COLO668 (cell line): ENCODE data around the gene TRUB1.
"Not testable (repeated sequence)": the region's sequence is repeated elsewhere in the genome, so short reads cannot be mapped to it uniquely, and the experiment has no call there.

Experiments used
- DNase-seq: peaks from one replicate; lab custom pipeline; 2025; ENCODE audit not compliant: unreplicated experiment; lab: John Stamatoyannopoulos, UW

The TRUB1 gene

DNA sequence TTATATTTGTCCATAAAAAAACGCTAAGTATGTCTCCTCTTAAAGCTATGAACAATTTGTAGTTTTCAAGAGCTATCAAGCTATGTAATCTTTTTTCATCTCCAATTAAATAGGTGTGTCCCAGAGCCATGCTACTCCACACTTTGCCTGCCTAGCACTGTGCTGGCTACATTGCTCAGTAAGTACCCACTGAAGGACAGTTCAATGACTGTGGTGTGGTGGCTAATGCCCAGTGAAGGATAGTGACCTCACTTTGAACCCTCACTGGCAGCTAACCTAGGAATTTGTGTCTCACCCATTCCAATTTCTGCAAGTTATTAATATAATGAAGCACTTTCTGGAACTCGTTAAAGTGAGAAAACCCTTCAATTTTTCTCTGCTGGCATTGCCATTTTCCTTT is 14.4 kb upstream of the TRUB1 start:
- no peak for DNase-seq

DNA sequence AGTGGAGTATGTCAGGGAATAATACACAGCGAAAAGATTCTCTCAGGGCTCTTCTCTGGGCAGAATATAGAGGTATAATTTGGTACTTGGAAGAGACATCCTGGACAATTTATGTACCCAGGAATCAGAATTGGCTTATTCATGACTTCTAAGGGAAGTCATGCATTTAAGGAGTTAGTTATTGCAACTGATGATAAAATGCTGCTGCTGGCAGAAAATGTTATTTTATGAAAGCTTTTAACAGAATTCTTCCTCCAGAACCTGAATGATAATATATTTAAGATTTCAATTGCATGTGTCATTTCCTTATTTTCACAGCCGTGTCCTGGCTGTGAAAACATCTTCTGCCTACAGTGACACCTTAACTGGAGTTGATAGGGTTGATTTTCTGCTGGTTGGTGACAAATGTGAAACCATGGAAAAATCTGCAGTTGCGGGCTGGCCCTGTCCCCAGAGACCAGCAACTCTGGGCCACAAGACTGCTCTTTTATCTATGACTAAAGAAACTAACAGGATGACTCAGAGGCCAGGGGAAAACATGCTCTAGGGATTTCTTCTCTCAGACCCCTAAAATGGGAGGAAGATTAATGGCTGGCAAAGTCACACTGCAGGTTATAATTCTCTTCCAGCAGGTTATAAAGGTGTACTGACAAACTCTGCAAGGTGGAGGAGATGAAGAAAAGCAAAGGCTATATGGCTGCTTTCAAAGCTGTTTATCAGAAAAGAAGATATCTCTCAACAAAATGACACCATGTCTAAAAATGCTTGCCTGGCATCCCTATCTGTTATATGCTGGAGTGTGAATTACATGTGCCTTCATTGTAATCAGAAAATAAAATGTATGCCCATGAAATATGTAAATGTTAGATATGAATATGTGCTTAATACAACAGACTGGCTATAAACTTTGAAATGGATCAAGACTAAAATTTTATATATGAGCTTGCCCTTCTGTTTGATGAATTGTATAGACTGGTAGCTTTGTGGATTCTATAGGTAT is 12.1 kb upstream of the TRUB1 start:
- DNase-seq: no peak

DNA sequence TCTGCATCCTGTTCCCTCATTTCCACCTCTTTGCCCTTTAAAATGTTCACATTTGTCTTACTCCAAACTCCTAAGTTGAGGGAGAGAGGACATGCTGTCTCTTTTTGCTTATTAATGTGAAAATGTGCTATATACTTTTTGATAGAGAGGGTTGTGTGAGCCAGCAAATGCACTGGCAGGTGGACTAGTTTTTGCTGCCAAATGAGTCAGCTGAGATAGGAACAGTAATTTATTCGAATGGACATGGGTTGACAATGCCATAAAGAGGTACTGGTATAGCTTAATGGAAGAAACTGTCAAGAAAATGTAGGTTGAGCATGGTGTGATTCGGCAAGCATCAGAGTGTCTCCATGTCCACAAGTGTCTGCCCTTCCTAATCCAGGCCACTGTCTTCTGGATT is 9.2 kb upstream of the TRUB1 start:
- DNase-seq: no peak

- DNase-seq: no peak
Observed at GRCh38 chr10:114930320-114930719, 7.7 kb upstream of the TRUB1 start.

- DNase-seq: no peak
Observed at GRCh38 chr10:114931072-114931679, 6.8 kb upstream of the TRUB1 start.

GRCh38 chr10:114932225-114932624 is 5.8 kb upstream of the TRUB1 start:
- no peak for DNase-seq

GRCh38 chr10:114932945-114933344 is 5.0 kb upstream of the TRUB1 start:
- no peak for DNase-seq

DNA sequence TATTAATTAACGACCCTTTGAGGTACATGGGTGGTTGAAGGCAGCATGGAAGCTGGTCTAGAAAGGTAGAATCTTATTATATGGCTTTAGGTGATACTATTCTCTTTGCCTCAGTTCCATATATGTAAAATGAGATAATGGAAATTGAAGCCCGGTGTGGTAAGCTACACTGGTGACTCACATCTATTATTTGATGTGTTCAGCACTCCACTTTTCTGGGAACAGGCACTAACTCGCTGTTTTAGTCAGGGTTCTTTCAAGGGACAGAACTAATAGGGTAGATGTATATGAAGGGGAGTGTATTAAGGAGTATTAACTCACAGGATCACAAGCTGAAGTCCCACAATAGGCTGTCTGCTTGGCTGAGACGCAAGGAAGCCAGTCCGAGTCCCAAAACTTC is 4.4 kb upstream of the TRUB1 start:
- DNase-seq: no peak

DNA sequence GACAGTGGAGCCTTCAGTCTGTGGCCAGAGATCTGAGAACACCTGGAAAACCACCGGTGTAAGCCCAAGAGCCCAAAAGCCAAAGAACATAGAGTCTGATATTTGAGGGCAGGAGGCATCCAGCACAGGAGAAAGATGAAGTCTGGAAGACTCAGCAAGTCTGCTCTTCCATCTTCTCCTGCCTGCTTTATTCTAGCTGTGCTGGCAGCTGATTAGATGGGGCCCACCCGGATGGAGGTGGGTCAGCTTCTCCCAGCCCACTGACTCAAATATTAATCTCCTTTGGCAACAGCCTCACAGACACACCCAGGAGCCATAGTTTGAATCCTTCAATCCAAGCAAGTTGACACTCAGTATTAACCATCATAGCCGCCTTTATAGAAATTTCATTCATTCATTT is 4.0 kb upstream of the TRUB1 start:
- DNase-seq: not testable (repeated sequence)

DNA sequence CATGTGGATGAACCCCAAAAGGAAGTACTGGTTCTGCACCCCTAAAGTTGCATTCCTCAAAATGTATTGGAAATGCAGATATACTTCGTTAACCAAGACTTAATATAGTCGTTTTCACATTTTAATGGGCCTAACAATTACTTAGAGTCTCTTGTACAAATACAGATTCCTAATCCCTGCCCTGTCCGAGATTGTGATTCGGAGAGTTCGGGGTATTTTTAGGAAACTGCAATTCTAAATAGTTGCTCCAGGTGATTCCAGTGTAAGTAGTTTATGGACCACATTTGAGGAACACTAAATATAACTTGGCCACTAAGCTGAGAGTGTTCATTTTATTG is 830 bp downstream of the TRUB1 start:
- no peak for DNase-seq

DNA sequence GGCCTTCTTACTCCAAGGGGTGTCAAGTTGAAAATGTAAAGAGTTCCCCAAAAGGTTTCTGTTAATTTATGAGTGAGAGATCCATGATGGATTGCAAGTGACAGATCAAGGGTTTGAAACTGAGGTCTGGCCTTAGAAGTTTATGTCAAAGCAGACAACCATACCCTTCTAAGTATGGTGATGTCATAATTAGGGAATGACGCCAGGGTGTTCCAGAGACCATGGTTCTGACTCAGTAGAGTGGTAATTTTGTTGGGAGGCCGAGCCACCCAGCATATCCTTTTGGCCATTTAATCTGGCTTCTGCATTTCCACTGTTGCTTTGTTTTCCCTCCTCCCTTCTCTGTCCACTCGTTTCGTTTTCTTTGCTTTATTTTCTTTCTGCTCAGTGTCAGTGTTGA is 2.7 kb downstream of the TRUB1 start:
- DNase-seq: no peak

GRCh38 chr10:114943000-114943399 is 5.0 kb downstream of the TRUB1 start:
- DNase-seq: no peak

GRCh38 chr10:114953047-114953446 is 15.1 kb downstream of the TRUB1 start:
- no peak for DNase-seq

DNA sequence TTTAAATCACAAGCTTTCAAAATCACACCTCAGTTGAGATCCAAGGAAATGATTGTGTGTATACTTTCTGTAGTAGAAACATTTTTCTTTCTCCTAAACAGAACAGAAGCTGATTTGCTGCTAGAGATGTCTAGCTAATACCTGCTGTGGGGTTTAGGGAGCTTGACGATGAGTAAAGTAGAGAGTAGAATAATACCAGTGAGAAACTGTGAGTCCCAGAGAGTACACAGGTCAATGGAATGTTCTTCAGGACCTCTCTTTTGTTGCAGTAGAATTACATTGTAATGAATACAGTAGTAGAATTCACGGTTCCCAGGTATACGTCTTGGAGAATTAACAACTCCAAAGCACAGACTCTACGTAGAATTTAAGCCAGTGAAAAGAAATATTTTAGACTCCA is 18.0 kb downstream of the TRUB1 start:
- DNase-seq: no peak

DNA sequence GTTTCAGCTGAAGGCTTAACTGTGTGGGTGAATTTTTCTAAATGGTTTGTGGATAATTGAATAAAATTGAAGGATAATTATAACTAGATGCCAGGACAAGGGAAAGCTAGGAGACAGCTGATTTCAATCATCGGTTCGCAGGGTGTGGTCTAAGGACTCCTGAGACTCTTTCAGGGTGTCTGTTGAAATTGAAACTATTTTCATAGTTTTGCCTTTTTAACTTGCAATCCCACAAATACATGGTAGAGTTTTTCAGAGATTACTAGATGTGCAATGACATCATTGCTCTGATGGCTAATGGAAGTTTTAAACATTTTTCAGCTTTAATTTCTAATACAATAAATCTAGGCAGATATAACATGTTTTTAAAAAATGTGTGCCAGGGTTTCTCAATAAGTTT is 18.5 kb downstream of the TRUB1 start:
- DNase-seq: no peak

DNA sequence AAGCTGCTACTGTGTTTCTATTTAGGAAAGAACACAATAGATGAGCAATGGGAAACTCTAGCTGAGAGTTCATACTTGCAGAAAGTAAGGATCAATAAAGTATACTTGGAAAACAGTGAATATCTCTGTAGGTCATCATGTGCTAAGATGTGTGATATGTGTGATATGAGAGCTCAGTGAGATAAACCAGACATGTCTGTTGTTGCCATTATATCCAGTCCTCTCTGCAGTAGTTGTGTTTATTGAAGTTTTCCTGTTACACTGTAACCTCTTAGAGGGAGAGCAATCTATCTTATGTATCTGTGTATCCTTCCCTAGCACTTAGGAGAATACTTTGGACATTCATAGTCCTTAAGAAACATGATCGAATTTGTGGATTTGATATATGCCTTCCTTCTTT is 19.1 kb downstream of the TRUB1 start:
- DNase-seq: no peak

DNA sequence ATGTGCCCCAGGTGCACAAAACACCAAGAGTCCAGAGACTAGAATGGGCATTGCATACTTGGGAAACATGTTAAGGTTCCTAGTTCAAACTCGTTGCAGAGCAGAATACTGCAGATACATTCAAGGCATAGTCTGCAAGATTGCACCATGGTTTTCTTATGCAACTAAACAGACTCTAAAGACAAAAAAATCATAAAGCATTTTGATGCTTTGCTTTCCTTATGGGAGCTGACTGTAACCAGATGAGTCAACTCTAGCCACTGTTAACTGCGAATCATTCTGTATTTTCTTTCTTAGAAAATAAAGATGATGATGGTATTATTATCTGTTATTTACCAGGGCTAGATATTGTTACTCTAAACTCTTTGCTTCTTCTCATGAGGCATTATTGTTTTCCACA is 19.7 kb downstream of the TRUB1 start:
- DNase-seq: no peak

DNA sequence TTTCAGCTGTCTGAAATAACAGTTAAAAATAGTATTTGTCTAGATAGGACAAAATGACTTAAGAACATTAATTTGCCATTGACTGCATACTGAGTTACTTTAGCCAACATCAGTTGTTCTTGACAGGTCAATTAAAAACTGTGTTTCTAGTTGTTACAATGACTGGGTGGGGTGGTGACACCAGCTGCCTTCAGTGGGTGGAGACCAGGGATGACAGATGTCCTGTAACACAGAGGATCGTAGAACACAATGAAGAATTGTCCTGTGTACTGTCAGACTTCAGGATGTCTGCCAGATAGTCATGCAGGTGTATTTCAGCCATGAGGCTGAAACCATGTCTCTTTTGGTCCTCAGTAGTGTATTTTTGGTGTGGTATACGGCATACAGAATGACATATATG is 24.4 kb downstream of the TRUB1 start:
- peak; percentile 7 for DNase-seq

GRCh38 chr10:114963908-114964307 is 25.9 kb downstream of the TRUB1 start:
- DNase-seq: no peak

DNA sequence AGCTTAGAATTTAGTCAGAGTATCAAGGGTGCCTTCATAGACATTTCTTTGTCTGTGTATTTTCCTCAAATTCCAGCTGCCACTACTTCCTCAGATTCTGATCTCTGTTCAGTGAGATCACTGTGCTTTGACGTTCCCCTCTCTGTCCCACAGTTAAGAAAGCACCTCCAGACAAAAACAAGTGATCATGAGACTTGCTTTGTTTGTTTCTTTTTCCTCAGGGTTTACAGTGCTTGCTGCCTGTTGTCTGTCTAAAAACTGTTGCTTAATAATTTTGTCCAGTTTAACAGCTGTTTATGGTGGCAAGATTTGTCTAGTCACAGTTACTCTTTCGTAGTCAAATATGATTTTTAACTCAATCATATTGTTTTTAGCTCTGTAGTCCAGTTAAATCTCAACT is 29.1 kb downstream of the TRUB1 start:
- DNase-seq: no peak

DNA sequence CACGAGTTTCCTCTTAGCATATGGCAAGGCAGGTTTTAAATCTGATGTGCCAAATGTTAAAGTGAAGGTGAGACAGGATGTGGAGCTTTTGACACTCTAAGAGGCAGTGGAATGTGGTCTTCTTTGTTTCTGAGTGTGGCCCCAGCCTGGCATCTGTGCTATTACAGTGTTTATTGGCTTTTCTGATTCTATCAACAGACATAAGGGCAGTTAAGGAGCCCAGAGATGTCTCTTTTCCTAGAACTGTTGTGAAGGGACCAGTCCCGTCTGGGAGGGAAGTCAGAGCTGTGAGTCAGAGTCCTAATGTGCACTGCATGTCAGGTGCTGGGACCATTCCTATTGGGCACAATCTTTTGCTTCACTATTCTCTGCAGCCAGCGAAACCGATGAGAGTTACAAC is 32.5 kb downstream of the TRUB1 start:
- DNase-seq: no peak

- DNase-seq: no peak
Observed at GRCh38 chr10:114973306-114973705, 35.3 kb downstream of the TRUB1 start.

DNA sequence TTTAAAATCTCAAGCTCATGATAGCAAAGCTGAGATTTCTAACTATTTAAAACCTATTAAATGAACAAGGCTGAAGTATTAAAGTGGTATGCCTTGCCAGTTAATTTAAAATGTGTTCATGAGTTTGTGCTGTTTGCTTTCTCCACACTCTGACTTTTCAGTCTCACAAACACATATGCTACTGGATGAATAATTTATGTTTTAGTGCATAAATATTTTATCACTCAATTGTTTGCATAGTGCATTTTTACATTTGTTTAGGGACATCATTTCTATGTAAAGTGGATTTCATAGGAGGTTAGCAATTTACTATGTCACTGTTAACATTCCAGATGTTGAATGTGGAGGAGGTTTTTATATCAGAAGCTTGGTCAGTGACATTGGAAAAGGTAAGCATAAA is 36.0 kb downstream of the TRUB1 start:
- no peak for DNase-seq
